ENCODE results near the gene SCO1. TPM values are rescaled to one million over a fixed set of nuclear protein-coding genes. Genes with fewer than 3 reads are reported as not detected.

Gene SCO1
- total RNA-seq, 1 donor from 2014 or later, result 29.8 TPM

DNA sequence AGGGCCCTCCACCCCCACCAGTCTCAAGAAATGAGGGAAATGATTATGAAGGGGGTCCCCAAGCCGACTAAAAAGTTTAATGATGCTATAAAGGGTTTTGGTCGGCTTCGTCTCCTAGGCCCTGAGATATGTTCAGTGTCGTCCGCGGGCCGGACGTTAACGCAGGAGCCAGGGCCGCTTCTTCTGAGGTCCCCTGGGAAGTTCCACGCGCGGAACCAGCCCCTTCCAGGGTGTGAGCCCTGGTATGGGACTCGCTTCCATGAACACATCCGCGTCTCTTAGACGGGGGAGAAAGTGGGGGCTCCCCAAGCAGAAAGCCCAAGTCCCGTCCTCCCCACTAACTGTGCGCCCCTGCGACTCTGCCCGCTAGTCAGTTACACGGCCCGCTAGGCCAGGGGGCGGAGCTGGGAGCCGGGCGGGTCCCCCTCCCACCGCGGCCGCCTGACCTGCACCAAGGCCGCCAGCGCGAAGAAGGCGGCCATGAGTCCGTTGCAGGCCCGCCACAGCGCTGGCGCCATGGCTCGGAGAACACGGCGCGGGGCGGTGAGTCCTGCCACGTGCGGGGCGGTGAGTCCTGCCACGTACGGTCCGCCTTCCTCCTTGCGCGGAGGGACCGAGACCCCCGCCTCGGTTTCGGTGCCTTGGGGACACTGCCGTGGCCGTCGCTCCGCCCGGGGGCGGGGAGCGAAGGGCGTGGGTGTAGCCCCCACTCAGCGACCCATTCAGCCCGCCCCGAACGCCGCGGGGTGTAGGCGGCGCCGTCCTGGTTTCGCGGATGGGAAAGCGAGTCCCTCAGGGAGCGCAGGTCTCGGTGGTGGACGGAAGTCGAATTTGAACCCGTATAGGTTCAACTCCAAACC is 32.2 kb upstream of the SCO1 start, which contains the start of gene TMEM220:
Gene TMEM220 (minus strand): TSS at position 690 of the 860 bp plus-strand sequence. CDS start 172 bp downstream, at position 518.
- peak; percentile 53 to 73 for DNase-seq (ENCODE audit: low spot score in 2 of 2, unreplicated experiment in 2 of 2)
- Mint-ChIP-seq H3K27ac (peak within 1 kb of the TSS; percentile 95), H3K4me3 (peak within 1 kb of the TSS; percentile 90), H3K36me3 (peaks cover 5% of the 10 kb centered on the region), H3K4me1 (peaks cover 10% of the 10 kb centered on the region), H3K9me3 (no peaks in the 10 kb centered on the region), H3K27me3 (ENCODE audit: low read depth) (peaks cover 12% of the 10 kb centered on the region)
- TF ChIP-seq, protein P1, sequence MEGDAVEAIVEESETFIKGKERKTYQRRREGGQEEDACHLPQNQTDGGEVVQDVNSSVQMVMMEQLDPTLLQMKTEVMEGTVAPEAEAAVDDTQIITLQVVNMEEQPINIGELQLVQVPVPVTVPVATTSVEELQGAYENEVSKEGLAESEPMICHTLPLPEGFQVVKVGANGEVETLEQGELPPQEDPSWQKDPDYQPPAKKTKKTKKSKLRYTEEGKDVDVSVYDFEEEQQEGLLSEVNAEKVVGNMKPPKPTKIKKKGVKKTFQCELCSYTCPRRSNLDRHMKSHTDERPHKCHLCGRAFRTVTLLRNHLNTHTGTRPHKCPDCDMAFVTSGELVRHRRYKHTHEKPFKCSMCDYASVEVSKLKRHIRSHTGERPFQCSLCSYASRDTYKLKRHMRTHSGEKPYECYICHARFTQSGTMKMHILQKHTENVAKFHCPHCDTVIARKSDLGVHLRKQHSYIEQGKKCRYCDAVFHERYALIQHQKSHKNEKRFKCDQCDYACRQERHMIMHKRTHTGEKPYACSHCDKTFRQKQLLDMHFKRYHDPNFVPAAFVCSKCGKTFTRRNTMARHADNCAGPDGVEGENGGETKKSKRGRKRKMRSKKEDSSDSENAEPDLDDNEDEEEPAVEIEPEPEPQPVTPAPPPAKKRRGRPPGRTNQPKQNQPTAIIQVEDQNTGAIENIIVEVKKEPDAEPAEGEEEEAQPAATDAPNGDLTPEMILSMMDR (IDR thresholded peaks at IDR 0.05; ENCODE audit: unreplicated experiment), result no peak

DNA sequence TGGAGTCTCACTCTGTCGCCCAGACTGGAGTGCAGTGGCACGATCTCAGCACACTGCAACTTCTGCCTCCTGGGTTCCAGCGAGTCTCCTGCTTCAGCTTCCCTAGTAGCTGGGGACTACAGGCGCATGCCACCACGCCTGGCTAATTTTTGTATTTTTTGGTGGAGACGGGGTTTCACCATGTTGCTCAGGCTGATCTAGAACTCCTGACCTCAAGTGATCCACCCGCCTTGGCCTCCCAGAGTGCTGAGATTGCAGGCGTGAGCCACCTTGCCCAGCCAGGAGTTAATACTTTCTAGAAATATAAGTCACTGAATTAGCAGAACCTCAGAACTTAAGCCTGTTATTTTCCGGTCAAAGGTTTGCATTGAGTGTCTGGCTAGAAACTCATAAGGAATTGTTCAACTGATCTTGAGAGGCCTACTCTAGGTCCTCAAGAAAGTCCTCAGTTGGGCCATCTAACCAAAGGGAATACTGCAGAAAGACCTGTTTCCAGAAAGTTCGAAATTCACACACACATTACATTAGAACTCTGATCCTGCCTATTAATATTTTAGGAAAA is 31.1 kb upstream of the SCO1 start:
- Mint-ChIP-seq H3K4me1 (peaks cover 10% of the 10 kb centered on the region), H3K4me3 (no peak overlapping the region), H3K9me3 (no peaks in the 10 kb centered on the region), H3K36me3 (peaks cover 7% of the 10 kb centered on the region), H3K27ac (no peak overlapping the region), H3K27me3 (ENCODE audit: low read depth) (peaks cover 6% of the 10 kb centered on the region)
- TF ChIP-seq, protein P1 (IDR thresholded peaks at IDR 0.05; ENCODE audit: unreplicated experiment), result no peak
- DNase-seq (ENCODE audit: low spot score in 2 of 2, unreplicated experiment in 2 of 2), result no peak

DNA sequence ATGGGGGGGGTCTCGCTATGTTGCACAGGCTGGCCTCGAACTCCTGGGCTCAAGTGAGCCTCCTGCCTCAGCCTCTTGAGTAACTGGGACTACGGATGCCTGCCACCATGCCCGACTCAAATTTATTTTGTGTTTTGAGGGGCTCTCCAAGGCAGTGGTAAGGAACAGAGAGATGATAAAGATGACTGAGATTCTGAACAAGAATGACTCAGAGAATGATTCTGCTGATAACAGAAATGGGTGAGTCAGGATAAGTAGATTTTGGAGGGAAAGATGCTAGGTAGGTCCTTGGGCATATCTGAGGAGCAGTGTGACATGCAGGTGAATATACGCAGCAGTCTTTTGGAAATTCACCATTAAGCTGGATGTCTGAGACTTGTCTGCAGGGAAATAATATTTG is 29.9 kb upstream of the SCO1 start:
- Mint-ChIP-seq H3K9me3 (no peaks in the 10 kb centered on the region), H3K4me1 (peaks cover 10% of the 10 kb centered on the region), H3K4me3 (no peak overlapping the region), H3K36me3 (peaks cover 17% of the 10 kb centered on the region), H3K27ac (no peak overlapping the region), H3K27me3 (ENCODE audit: low read depth) (peaks cover 2% of the 10 kb centered on the region)
- DNase-seq (ENCODE audit: low spot score in 2 of 2, unreplicated experiment in 2 of 2), result no peak
- TF ChIP-seq, protein P1 (IDR thresholded peaks at IDR 0.05; ENCODE audit: unreplicated experiment), result no peak

DNA sequence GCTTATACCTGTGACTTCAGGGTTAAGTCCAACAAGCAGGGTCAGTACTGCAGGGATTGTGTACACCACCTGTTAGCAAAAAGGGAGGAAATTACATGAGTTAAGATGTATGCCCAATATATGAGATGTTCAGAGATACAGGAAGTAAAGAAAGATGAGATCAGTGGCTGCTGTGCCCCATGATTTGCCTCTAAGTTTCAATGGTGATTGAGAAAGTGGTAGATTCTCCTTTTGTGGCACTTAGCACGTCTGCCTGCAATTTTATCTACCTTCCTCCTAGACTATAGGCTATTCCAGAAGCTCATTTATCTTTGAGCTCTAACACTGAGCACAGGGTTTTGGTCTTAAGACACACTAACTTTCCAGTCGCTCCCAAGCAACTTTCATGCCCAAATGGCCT is 28.9 kb upstream of the SCO1 start:
- TF ChIP-seq, protein P1 (IDR thresholded peaks at IDR 0.05; ENCODE audit: unreplicated experiment), result no peak
- peaks cover 9% of the 10 kb centered on the region for H3K4me1 Mint-ChIP-seq
- H3K36me3 Mint-ChIP-seq, result peaks cover 17% of the 10 kb centered on the region
- H3K27ac Mint-ChIP-seq, result no peak overlapping the region
- H3K4me3 Mint-ChIP-seq, result no peak overlapping the region
- DNase-seq (ENCODE audit: low spot score in 2 of 2, unreplicated experiment in 2 of 2), result no peak
- H3K27me3 Mint-ChIP-seq (ENCODE audit: low read depth), result no peaks in the 10 kb centered on the region
- no peaks in the 10 kb centered on the region for H3K9me3 Mint-ChIP-seq

DNA sequence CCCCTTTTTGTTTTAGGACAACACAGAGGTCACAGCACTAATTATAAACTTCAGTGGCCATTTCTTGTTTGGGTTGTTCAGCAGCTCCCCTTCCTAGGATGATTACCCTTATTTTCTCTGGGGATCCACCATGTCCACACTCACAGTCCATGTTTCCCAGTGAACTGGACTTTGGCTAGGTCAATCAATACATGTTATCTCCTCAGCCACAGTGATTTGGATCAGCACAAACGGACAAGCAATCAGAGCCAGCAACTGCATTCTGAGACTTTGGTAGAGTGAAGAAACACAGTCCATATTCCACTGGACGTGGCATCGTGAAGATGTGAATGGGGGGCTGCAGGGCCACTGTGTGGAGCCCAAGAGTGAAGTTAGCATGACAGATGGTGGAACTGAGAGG is 27.9 kb upstream of the SCO1 start:
- peaks cover 4% of the 10 kb centered on the region for H3K4me1 Mint-ChIP-seq
- TF ChIP-seq, protein P1 (IDR thresholded peaks at IDR 0.05; ENCODE audit: unreplicated experiment), result no peak
- no peak overlapping the region for H3K4me3 Mint-ChIP-seq
- no peak for DNase-seq (ENCODE audit: low spot score in 2 of 2, unreplicated experiment in 2 of 2)
- no peaks in the 10 kb centered on the region for H3K9me3 Mint-ChIP-seq
- no peak overlapping the region for H3K27ac Mint-ChIP-seq
- peaks cover 17% of the 10 kb centered on the region for H3K36me3 Mint-ChIP-seq
- no peaks in the 10 kb centered on the region for H3K27me3 Mint-ChIP-seq (ENCODE audit: low read depth)
